SU-DHL-6 (cell line): Measurements from ENCODE around the gene RBM20.

Experiments
- H2AFZ ChIP-seq: fragments of 200-600 bp; sonication (generic); 2 replicates; pipeline ENCODE4 v1.6.1; 2014; ENCODE audit warnings: low read depth, mild to moderate bottlenecking, moderate library complexity, mixed read lengths, antibody characterized with exemption, low read length; ENCODE audit not compliant: severe bottlenecking
- H3F3A ChIP-seq: fragments of 200-600 bp; shearing (Covaris generic); 2 replicates; pipeline ENCODE4 v1.6.0; 2016; ENCODE audit warnings: antibody characterized with exemption, mild to moderate bottlenecking; ENCODE audit not compliant: insufficient read depth
- H3K27ac ChIP-seq: fragments of 200-600 bp; sonication (generic); 2 replicates; pipeline ENCODE4 v1.5.1; 2016; ENCODE audit warnings: low read depth, mild to moderate bottlenecking, low read length, moderate library complexity, mixed read lengths
- H3K27me3 ChIP-seq: fragments of 200-600 bp; sonication (generic), shearing (Covaris generic); 2 replicates; pipeline ENCODE4 v1.6.0; 2014; ENCODE audit warnings: mild to moderate bottlenecking, low read length
- H3K36me3 ChIP-seq: fragments of 200-600 bp; sonication (generic); 2 replicates; pipeline ENCODE4 v1.6.1; 2014; ENCODE audit warnings: mild to moderate bottlenecking, low read length, mixed read lengths
- H3K4me2 ChIP-seq: fragments of 300-600, 200-600 bp; shearing (Covaris generic), sonication (generic); 2 replicates; pipeline ENCODE4 v1.6.0; 2014; ENCODE audit warnings: low read length, low read depth, mild to moderate bottlenecking; ENCODE audit not compliant: poor library complexity, severe bottlenecking
- H3K4me3 ChIP-seq: fragments of 200-600 bp; sonication (generic); 2 replicates; pipeline ENCODE4 v1.5.1; 2014; ENCODE audit warnings: antibody characterized with exemption, low read length, mild to moderate bottlenecking, mixed read lengths; ENCODE audit not compliant: insufficient read depth, poor library complexity, severe bottlenecking
- H3K79me2 ChIP-seq: fragments of 200-600 bp; sonication (generic); 2 replicates; pipeline ENCODE4 v1.6.1; 2014; ENCODE audit warnings: mild to moderate bottlenecking, low read length, moderate library complexity; ENCODE audit not compliant: insufficient read depth
- H3K9ac ChIP-seq: fragments of 200-600 bp; sonication (generic); 2 replicates; pipeline ENCODE4 v1.7.0; 2014; ENCODE audit warnings: mild to moderate bottlenecking, low read length
- H3K9me2 ChIP-seq: fragments of 200-600 bp; sonication (generic); replicated peaks from 2 replicates; pipeline ENCODE4 v1.6.1; 2014; ENCODE audit warnings: low read length; ENCODE audit not compliant: insufficient read depth
- H3K9me3 ChIP-seq: fragments of 200-600 bp; sonication (generic); 2 replicates; pipeline ENCODE4 v1.6.1; 2014; ENCODE audit warnings: low read length, mixed read lengths; ENCODE audit not compliant: insufficient read depth
- H4K20me1 ChIP-seq: fragments of 200-600 bp; sonication (generic); 2 replicates; pipeline ENCODE4 v1.6.1; 2014; ENCODE audit warnings: low read depth, mild to moderate bottlenecking, antibody characterized with exemption, low read length, moderate library complexity, mixed read lengths
- CTCF ChIP-seq: fragments of 200-600 bp; sonication (generic); IDR thresholded peaks from one replicate; pipeline ENCODE4 v1.5.1; 2017; ENCODE audit warnings: antibody characterized with exemption, mild to moderate bottlenecking, low read length, moderate library complexity; ENCODE audit not compliant: insufficient read depth, poor library complexity, severe bottlenecking
- EZH2phosphoT487 ChIP-seq: fragments of 200-600 bp; sonication (generic), shearing (Covaris generic); conservative IDR thresholded peaks from 2 replicates; pipeline ENCODE4 v1.6.1; 2018; ENCODE audit warnings: mild to moderate bottlenecking, antibody characterized with exemption, low read length, moderate library complexity, mixed read lengths

The RBM20 gene

GRCh38 chr10:110649347-110650264 is 5.5 kb downstream of the RBM20 start:
- no peaks in the 10 kb centered on the region for H4K20me1 ChIP-seq
- H3K27me3 ChIP-seq: no peaks in the 10 kb centered on the region
- no peak overlapping the region for H2AFZ ChIP-seq
- H3K79me2 ChIP-seq: no peaks in the 10 kb centered on the region
- H3K9ac ChIP-seq: no peak overlapping the region
- H3K27ac ChIP-seq: no peak overlapping the region
- H3K9me2 ChIP-seq: no peaks in the 10 kb centered on the region
- H3K36me3 ChIP-seq: no peaks in the 10 kb centered on the region
- H3K4me3 ChIP-seq: no peak overlapping the region
- TF ChIP-seq EZH2phosphoT487: no peak
- TF ChIP-seq CTCF: no peak
- no peaks in the 10 kb centered on the region for H3F3A ChIP-seq
- no peak overlapping the region for H3K4me2 ChIP-seq
- H3K9me3 ChIP-seq: no peaks in the 10 kb centered on the region

- H3K4me3 ChIP-seq: no peak overlapping the region
- H3F3A ChIP-seq: no peaks in the 10 kb centered on the region
- no peaks in the 10 kb centered on the region for H3K27me3 ChIP-seq
- H3K4me2 ChIP-seq: no peak overlapping the region
- H3K27ac ChIP-seq: no peak overlapping the region
- H3K9ac ChIP-seq: no peak overlapping the region
- H3K9me2 ChIP-seq: no peaks in the 10 kb centered on the region
- no peaks in the 10 kb centered on the region for H3K79me2 ChIP-seq
- no peak for TF ChIP-seq CTCF
- no peak for TF ChIP-seq EZH2phosphoT487
- no peak overlapping the region for H2AFZ ChIP-seq
- H3K9me3 ChIP-seq: no peaks in the 10 kb centered on the region
- H4K20me1 ChIP-seq: no peaks in the 10 kb centered on the region
- no peaks in the 10 kb centered on the region for H3K36me3 ChIP-seq
Observed at GRCh38 chr10:110650265-110650668, 6.1 kb downstream of the RBM20 start.

GRCh38 chr10:110651044-110651958 is 7.2 kb downstream of the RBM20 start:
- Histone ChIP-seq H3K4me3 (no peak overlapping the region), H3K79me2 (no peaks in the 10 kb centered on the region), H3K9me2 (no peaks in the 10 kb centered on the region), H3K36me3 (no peaks in the 10 kb centered on the region), H4K20me1 (no peaks in the 10 kb centered on the region), H3K27ac (no peak overlapping the region), H2AFZ (no peak overlapping the region), H3K9ac (no peak overlapping the region), H3K27me3 (no peaks in the 10 kb centered on the region), H3K9me3 (no peaks in the 10 kb centered on the region), H3K4me2 (no peak overlapping the region), H3F3A (no peaks in the 10 kb centered on the region)
- TF ChIP-seq EZH2phosphoT487: no peak
- TF ChIP-seq CTCF: no peak
